Posterior cingulate gyrus (tissue), 11 donors: ENCODE data around the gene TRMT10A.
"Not testable (repeated sequence)": the region's sequence is repeated elsewhere in the genome, so short reads cannot be mapped to it uniquely, and the experiment has no call there.

ENCODE experiments used
- DNase-seq, 10 donors: peaks; one replicate each; pipeline versions ENCODE4 v3.0.0 to v3.0.0-alpha.2; 2020 to 2021; ENCODE audit warnings: mixed read lengths in 3 of 10
- intact Hi-C: fragments of 100-400 bp; cut with DNase I; formaldehyde crosslinking; loops from one replicate; pipeline ENCODE4 v1.15.1; 2023

TRMT10A gene

GRCh38 chr4:99564921-99565320, 1.1 kb upstream of the TRMT10A start:
- intact Hi-C loops = loop anchor here (1.0 kb wide), 1 partner anchor 385 kb away; the partner anchor contains the start of gene H2AZ1
- DNase-seq = no peak

DNA sequence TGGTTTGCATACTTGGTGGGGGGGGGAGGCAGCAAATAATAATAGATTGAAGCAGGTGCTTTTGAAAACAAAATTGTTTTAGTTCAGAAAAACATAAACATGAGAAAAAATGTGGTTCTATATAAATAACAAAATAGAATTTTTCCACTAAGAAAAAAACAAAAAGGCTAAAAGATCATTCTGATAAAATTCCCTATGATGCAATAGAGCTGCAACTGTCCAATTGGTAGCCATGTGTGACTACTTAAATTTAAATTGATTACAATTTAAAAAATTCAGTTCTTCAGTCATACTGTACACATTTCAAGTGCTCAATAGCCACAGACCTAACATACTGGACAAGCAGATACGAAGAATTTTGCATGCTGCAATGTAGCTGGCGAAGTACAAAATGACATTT, 11.0 kb downstream of the TRMT10A start:
- intact Hi-C loops = no loop called here
- DNase-seq = no peak

DNA sequence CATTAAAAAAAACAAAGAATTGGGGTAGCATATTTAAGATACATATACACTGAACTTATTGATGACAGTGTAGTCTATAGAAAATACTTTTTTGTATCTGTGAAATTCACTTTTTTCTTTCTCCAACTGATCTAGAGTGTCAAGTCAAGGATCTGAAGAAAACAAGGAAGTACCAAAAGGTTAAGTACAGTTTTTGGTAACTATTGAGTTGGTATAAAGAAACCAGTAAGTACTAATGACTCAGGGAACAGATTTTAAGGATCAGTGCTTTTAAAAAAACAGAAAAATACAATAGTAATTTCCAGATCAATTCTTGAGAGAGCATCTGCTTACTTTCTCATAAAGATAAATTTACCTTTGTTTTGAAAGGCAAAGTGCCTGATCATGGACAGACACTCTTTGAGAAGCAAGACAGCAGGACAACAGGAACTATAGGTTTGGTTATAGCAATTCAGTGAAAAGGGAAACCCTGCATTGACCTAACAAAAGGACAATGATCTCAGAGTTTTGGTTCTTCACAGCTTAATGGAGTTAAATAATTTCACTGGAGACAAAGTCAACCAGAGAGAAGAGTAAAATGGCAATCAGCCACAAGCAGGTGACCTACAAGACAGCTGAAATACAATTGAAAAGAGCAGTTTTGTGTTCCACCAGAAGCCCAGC, 23.4 kb downstream of the TRMT10A start:
- DNase-seq = no peak
- intact Hi-C loops = no loop called here

DNA sequence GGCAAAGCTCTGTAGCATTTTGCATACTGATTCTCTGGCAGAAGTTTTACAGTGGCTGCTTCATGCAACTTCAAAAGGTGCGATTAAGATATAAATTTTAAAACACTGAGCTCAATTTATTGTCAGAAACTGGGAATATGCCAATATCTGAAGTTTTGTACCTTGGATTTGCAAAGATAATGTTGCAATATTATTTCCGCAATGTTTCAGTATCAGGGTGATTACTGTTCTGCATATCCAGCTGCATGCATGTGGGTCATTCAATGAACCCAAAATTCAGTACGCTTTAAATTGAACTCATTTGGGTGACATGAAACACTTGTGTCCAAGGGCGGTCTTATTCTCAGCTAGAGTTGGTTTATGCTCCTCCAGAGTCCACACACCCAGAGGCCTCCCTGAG, 26.2 kb downstream of the TRMT10A start:
- intact Hi-C loops = no loop called here

GRCh38 chr4:99536848-99537247, 27.0 kb downstream of the TRMT10A start:
- DNase-seq = no peak
- intact Hi-C loops = no loop called here

More for the DNA sequence above, 26.2 kb downstream of the TRMT10A start:
- DNase-seq = no peak

DNA sequence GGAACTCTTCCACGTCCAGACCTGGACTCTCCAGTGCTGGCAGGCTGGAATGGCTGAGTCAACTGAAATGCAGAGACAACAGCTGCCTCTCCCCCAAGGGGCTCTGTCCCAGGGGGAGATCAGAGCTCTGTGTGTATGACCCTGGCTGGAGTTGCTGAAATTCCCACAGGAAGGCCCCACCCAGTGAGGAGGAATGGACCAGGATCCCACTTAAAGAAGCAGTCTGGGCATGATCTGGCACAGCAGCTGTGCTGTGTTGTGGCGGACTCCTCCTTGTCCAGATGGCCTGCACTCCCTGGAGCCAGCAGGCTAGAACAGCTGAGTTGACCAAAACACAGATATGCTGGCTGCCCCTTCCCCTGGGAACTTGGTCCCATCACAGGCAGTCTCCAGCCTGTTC, 27.6 kb downstream of the TRMT10A start:
- no peak for DNase-seq
- intact Hi-C loops = no loop called here

GRCh38 chr4:99534699-99535098, 29.1 kb downstream of the TRMT10A start:
- intact Hi-C loops, DNase-seq: not testable (repeated sequence)

- no peak for DNase-seq
- intact Hi-C loops = no loop called here
Observed at GRCh38 chr4:99529956-99530355, 33.9 kb downstream of the TRMT10A start.

GRCh38 chr4:99529228-99529627, 34.6 kb downstream of the TRMT10A start:
- DNase-seq = no peak
- intact Hi-C loops = no loop called here

GRCh38 chr4:99518601-99519295, 45.1 kb downstream of the TRMT10A start:
- intact Hi-C loops = no loop called here

GRCh38 chr4:99510721-99511120, 53.1 kb downstream of the TRMT10A start, which contains the start of gene C4orf17:
Gene C4orf17 (plus strand): TSS chr4:99511021. CDS start chr4:99513082, 2,061 bp downstream.
- DNase-seq = no peak
- intact Hi-C loops = no loop called here

More at GRCh38 chr4:99518601-99519295, 45.1 kb downstream of the TRMT10A start:
- no peak for DNase-seq

- DNase-seq = no peak
- intact Hi-C loops = no loop called here
Observed at GRCh38 chr4:99507762-99508161, 56.1 kb downstream of the TRMT10A start.

GRCh38 chr4:99507349-99507748, 56.5 kb downstream of the TRMT10A start:
- intact Hi-C loops = no loop called here
- DNase-seq = no peak

GRCh38 chr4:99506781-99507180, 57.1 kb downstream of the TRMT10A start:
- intact Hi-C loops = no loop called here
- DNase-seq = no peak

GRCh38 chr4:99504804-99505502, 58.9 kb downstream of the TRMT10A start:
- intact Hi-C loops = no loop called here
- no peak for DNase-seq
